HG03039 (cell line): Measurements from ENCODE around the gene PAIP2.
A peak's percentile ranks its signal among the peaks of the same experiment; 100 is the strongest.
"Not testable (repeated sequence)": the region's sequence is repeated elsewhere in the genome, so short reads cannot be mapped to it uniquely, and the experiment has no call there.

Experiments used
- ATAC-seq: cut with Tn5 transposase; IDR thresholded peaks from one replicate; pipeline ENCODE4 v1.9.1; 2021; ENCODE audit warnings: mild to moderate bottlenecking, moderate library complexity; ENCODE audit not compliant: unreplicated experiment

PAIP2 gene

DNA sequence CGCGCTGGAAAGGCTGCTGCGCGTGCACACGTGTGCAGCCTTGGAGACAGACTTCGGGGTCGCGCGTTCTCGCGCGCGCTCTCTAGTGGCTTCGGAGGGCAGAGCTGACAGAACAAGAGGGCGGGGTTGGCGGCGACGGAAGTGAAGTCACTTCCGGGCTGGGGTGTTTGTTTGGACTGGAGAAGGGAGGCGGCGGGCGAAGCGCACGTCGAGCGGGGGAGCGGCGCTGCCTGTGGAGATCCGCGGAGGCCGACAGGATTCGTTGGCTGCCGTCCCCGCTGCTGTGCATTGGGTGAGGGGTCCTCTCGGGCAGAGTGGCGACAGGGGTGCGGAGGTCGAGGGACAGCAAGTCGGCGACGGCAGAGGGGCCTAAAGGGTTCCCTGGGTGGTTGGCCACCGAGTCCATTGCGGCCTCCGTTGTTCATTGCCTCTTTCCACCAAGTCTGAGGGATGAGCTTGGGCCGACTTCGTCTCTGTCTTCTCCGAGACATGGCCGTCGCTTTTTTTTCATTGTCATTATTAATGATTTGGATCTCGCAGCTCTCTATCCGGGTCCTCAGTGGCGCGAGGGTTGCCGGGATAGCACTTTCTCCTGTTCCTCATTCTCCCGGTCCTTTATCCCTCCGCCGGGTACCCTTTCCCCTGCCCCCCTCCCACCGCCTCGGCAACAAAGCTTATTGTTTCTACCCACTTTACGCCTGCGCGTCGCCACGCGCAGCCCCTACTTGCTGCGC, at the start of gene PAIP2:
Gene PAIP2 (plus strand): TSS at position 166 of the 734 bp plus-strand sequence. CDS start 21,931 bp downstream, outside the sequence.
- ATAC-seq = peak; percentile 87

GRCh38 chr5:139293202-139293506, 48.5 kb upstream of the PAIP2 start:
- no peak for ATAC-seq

DNA sequence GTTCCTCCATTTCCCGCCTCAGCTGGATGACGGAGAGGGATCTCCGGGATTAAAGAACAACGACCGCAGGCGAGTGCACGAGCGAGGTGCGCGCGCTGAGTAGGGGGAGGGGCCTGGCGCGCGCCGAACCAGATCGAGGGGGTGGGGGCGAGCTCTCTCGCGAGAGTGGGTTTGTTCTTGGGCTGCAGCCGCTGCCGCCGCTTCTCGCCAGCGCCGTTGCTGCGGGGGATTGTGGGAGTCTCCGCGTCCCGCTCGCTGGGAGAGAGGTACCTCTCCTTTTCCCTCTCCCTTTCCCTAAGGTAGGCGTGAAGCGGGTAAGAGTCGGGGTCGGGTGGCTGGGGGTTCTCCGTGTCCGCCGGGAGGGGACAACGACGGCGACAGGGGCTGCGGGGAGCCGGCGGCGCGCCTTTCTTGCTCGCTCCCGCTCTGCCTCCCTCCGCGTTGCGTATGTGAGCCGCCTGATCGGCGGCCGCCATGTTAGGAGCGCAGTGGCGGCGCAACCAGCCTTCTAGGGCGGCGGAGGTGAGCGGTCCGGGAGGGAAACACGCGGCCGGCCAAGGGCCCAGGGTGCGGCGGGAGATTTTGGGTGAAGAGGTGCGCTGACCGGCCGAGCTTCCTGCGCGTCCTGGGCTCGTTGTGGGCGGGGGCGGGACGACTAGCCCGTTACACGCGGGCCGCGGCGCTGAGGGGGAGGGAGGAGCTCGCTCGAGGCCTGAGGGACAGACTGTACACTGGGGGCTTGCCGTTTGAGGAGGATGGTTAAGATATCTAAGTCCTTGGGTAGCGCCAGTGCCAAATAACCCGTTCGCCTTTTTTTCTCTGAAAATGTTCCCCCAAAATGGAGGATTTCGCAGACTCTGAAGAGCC, 47.9 kb upstream of the PAIP2 start, which contains the start of gene MATR3:
Gene MATR3 (plus strand): TSS at position 234 of the 867 bp plus-strand sequence. CDS start 13,676 bp downstream, outside the sequence.
- peak; percentile 60 for ATAC-seq

DNA sequence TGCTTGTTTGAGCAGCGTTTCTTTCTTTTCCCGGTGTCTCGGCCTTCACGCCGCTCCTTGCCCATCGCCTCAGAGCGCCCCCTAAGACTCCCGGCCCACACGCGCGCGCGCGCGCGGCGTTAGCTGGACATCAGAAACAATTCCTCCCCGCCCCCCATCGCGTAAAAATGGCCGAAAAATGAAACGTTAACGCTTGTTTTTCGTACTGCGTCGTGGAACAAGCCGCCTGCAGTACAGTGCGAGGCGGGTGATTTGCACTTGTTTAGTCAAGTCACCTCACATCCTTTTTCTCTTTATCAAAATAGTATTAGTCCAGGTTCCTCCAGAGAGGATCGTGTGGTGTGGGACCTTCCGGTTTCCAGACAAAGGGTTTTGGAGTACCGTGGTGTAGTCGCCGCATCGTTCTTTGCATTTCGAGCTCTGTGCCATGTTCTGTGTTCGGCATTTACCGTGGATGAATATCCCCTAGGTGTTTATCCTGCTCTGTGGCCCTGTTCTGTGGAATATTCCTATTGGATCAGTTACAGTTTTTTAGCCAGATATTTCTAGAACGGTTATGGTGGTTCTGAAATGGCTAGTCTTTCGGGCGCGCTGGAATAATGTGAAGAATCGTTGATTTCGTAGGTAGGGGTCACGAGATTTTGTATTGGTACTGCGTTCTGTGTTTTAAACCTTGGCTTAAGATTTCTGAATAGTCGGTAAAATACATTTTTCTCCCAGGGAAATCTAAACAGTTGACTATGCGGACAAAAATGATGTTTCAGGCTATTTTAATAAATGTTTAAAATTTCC, 47.1 kb upstream of the PAIP2 start:
- peak; percentile 26 for ATAC-seq

- no peak for ATAC-seq
These were observed 46.2 kb upstream of the PAIP2 start for GRCh38 chr5:139295346-139296057.

DNA sequence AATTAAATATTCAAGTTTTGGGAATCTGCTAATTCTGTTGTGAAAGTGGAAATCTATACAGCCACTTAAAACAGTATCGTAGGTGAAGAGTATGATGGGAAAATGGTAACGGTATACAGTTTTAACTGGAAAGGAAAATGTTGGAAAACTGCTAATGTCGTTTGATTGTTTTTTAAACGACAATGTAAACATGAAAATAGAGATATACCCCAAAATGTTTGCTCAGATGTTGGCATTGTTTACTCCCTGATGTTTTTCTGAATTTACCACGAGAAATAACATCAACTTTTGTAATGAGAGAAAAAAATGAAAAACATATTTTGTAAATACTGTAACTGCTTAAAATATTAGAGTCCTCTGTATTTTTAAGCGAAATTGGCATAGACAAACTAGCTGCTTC, 45.5 kb upstream of the PAIP2 start:
- no peak for ATAC-seq

GRCh38 chr5:139296862-139297326, 44.8 kb upstream of the PAIP2 start:
- no peak for ATAC-seq

- no peak for ATAC-seq
These were observed 44.1 kb upstream of the PAIP2 start for GRCh38 chr5:139297439-139298133.

- ATAC-seq = no peak
These were observed 43.4 kb upstream of the PAIP2 start for GRCh38 chr5:139298242-139298641.

DNA sequence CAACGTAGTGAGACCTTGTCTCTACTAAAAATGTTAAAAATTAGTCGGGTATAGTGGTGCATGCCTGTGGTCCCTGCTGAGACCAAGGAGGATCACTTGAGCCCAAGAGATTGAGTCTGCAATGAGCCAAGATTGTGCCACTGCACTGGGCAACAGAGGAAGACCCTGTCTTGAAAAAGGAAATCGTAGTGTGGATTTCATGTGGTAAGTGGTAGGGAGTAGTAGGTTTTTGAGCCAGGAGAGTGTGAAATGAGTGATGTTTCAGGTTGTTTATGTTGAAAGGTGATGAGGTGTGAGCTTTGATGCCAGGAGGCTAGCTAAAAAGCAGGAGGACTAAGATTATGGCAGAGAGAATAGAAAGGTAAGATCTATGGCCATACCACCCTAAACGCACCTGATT, 42.2 kb upstream of the PAIP2 start:
- ATAC-seq = no peak

- no peak for ATAC-seq
These were observed 39.7 kb upstream of the PAIP2 start for GRCh38 chr5:139301808-139302499.

- no peak for ATAC-seq
These were observed 37.0 kb upstream of the PAIP2 start for GRCh38 chr5:139304391-139305324.

GRCh38 chr5:139306197-139306596, 35.5 kb upstream of the PAIP2 start:
- no peak for ATAC-seq

- ATAC-seq = no peak
These were observed 34.9 kb upstream of the PAIP2 start for GRCh38 chr5:139306628-139307379.

GRCh38 chr5:139308797-139309196, 32.9 kb upstream of the PAIP2 start:
- no peak for ATAC-seq

GRCh38 chr5:139310715-139311186, 30.9 kb upstream of the PAIP2 start:
- not testable (repeated sequence) for ATAC-seq

DNA sequence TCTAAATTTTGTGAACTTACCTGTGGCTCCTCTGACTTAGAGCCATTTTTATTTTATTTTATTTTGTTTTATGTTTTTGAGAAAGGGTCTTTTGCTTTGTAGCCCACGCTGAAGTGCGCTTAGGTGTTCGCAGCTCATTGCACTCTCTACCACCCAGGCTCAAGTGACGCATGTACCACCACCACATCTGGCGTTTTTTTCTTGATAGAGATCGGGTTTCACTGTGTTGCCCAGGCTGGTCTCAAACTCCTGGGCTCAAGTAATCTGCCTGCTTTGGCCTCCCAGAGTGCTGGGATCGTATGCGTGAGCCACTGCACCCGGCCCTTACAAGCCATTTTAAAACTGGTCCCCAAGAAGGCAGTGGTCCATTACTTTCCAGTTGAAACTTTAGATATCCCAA, 29.6 kb upstream of the PAIP2 start:
- no peak for ATAC-seq
